ENCODE data around the gene DHH. TPM values are rescaled to one million over a fixed set of nuclear protein-coding genes. Genes with fewer than 3 reads are reported as not detected.

Gene DHH
- total and polyA plus RNA-seq, 2 donors (not counting 3 experiments of a cell fraction or from before 2014, with no cell fraction given), result 2.9 to 3.3 TPM

DNA sequence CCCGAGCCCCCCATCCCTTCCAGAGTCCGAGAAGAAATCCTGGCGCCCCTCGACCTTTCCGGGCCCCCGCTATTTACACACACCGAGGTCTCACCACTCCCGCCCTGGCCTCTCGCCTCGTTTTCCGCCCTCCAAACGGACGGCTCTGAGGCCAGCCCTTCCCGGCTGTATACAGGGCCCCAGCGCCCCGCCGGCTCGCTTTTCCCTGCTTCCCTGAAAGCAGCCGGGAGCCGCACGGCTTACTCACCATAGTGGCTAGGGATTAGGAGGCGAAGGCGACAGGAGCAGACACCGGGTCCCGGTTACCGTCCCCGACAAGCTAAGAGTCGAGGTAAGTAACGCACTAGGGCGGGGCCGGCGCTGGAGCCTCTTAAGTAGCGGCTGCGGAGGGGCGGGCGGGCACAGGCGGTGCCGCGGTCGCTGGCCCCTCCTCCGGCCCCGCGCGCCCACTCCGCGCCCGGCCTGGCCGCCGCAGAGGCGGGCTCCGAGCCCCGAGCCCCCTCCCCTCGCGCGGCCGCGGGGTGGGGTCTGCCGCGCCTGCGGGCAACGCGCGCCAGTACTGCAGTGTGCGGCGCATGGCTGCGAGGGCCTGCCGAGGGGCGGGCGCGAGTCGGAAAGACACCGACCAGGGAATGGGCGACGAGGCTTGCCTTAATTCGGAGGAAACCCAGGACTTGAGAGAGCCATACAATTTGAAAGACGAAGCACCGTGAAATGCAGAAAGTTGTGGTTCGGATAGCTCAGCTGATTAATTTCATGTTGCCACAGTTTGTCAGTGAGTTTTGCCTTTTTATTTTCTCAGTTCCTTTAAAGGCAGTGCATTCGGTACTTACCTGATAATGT, 36.7 kb upstream of the DHH start, which contains the start of gene TUBA1B:
TUBA1B (minus strand) TSS at position 345 of the 843 bp plus-strand sequence; CDS start at position 250, 95 bp downstream.
- TF ChIP-seq POLR2A (IDR thresholded peaks at IDR 0.05; ENCODE audit: low read depth, low read length) (peak; percentile 99), POLR2AphosphoS5 (IDR thresholded peaks at IDR 0.05; ENCODE audit: insufficient read depth, low read depth, low read length) (peak; percentile 100)
- TF ChIP-seq, protein P1, sequence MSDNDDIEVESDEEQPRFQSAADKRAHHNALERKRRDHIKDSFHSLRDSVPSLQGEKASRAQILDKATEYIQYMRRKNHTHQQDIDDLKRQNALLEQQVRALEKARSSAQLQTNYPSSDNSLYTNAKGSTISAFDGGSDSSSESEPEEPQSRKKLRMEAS (IDR thresholded peaks at IDR 0.05; ENCODE audit: insufficient read depth, insufficient read length), result no peak
- no peaks in the 10 kb centered on the region for H3K27me3 ChIP-seq (ENCODE audit: control insufficient read depth in 2 of 2, insufficient read depth in 2 of 2, low read length in 2 of 2)
- peak within 1 kb of the TSS; percentile 85 for H3K9ac ChIP-seq (replicated peaks; ENCODE audit: extremely low read depth, insufficient read depth, low read length)
- H3K27ac ChIP-seq (ENCODE audit: insufficient read depth, low read depth, low read length), result peak within 1 kb of the TSS; percentile 65
- H4K20me1 ChIP-seq (replicated peaks; ENCODE audit: control insufficient read depth, extremely low read depth, insufficient read depth, low read length), result peaks cover 4% of the 10 kb centered on the region
- CTCF ChIA-PET, result interaction anchor here (0.8 to 4.5 kb wide), 19 partner anchors 9 to 135 kb away, joined by 3 to 57 read pairs (median 8); partner anchors contain the start of genes DHH, LMBR1L, RHEBL1 and TUBA1A
- H3K4me3 ChIP-seq (replicated peaks in 1 of 3; ENCODE audit: insufficient read depth in 1 of 3, low read depth in 1 of 3, low read length in 3 of 3), result peak within 1 kb of the TSS; percentile 69 to 99 (median 73)
- DNase-seq (ENCODE audit: low read depth, low spot score) (peak; percentile 89), FAIRE-seq (no peak)
- H3K4me1 ChIP-seq (ENCODE audit: control insufficient read depth, extremely low read depth, insufficient read depth, low read length), result peaks cover 22% of the 10 kb centered on the region
- H3K36me3 ChIP-seq (ENCODE audit: control insufficient read depth in 2 of 2, extremely low read depth in 1 of 2, insufficient read depth in 2 of 2, low read length in 2 of 2), result peaks cover 14 to 18% of the 10 kb centered on the region in 2 experiments
- POLR2A ChIA-PET, result interaction anchor here (0.6 to 3.4 kb wide), 33 partner anchors 9 to 694 kb away, joined by 3 to 58 read pairs (median 4); partner anchors contain the start of genes DHH, LMBR1L, RHEBL1 and TUBA1A
- H2AFZ ChIP-seq (ENCODE audit: low read depth, low read length), result peak within 1 kb of the TSS; percentile 80
- H3K79me2 ChIP-seq (ENCODE audit: control insufficient read depth, insufficient read depth, low read length), result peaks cover 29% of the 10 kb centered on the region
- no TSS peak for BruUV-seq (replicated peaks)
- dilution Hi-C loops (cut with MboI; ENCODE audit: extremely low pct_ligation_motif_present, low sequenced_read_pairs) (no loop called here), intact Hi-C loops (cut with micrococcal nuclease) (loop anchor here (2.0 kb wide), 3 partner anchors 20 to 94 kb away; partner anchors contain the start of gene LMBR1L)
- peak within 1 kb of the TSS; percentile 76 for H3K4me2 ChIP-seq (ENCODE audit: insufficient read depth, low read length)
- H3K9me1 ChIP-seq (replicated peaks; ENCODE audit: control insufficient read depth, extremely low read depth, insufficient read depth, low read length), result no peaks in the 10 kb centered on the region
- H3K9me3 ChIP-seq (replicated peaks; ENCODE audit: control insufficient read depth, insufficient read depth, low read length), result no peaks in the 10 kb centered on the region

Data from endothelial cell of umbilical vein (primary cell).